IPS-NIHi7 (cell line): ENCODE results near the gene USP20.

Experiments
- DNase-seq: peaks from one replicate; pipeline ENCODE4 v3.0.0; 2012; ENCODE audit warnings: mixed read lengths; ENCODE audit errors: extremely low spot score

Gene USP20

DNA sequence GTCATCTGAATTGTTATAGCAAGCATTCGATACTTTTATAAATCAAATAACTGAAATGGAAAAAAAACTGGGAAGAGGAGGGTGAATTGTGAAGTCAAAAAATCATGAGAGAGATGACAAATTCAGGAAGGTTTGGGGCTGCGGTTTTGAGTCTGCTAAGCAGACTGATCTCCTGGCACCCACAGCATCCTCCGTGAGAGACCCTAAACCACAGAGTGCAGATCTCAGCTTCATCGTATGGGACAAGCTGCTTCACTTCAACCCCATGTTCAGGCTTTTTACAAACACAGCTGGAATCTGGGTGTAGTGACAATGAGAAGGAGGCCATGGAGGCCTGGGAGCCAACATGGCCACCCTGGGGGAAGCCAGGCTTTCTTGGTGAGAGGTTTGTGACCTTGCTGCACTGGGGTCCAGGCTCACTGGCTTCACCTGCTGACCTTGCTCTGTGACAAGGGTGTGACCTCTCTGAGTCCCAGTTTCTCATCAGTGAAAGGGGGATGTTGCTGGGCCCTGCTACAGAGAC lies 19.4 kb downstream of the USP20 start:
- DNase-seq, result no peak

DNA sequence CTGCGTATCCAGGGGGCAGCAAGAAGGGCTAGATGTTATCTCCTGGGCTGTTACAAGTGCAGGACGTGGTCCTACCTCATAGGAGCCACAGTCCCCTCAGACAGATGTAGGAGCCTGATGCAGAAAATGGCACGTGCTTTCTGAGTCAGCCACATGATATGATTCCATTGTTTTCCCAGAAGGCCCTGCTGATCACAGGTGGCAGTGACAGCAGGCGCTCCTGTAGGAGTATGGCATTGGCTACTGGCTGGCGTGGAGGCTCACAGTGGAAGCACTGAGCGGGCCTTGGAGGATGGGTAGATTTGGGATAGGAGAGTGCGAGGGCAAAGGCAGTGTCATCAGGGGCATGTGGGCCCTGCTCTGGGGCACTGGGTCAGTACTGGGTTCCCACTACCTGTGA lies 21.9 kb downstream of the USP20 start:
- DNase-seq, result no peak

DNA sequence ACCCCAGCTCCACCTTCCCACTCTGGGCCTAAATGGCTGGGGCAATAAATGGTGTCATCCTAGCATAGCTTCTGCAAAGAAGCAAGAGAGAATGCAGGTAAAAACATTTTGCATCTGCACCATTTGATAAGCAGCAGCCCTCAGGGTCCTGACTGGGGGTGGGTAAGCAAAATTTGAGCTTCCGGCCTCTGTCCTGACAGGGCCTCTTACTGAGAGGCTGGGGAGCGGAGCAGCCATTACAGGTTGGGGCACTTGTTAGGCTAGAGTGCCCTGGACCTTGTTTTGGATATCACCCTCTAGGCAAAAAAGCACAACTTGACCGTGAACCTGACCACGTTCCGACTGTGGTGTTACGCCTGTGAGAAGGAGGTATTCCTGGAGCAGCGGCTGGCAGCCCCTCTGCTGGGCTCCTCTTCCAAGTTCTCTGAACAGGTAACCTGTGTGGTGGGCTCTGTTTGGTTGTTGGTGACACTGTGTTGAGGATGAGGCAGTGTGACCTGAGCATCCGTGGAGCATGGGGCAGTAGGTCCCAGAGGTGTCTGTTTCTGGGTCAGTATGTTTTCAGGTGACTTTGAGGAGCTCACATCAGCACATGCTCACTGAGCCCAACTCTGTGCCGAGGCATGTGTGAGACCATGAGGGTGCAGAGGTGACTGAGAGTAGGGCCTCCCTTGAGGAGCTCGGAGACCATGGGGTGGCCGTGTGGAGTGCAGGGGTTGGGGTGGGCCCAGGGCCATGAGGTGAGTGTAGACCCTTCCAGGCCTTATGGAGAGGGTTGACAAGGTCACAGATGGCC lies 23.1 kb downstream of the USP20 start:
- DNase-seq, result no peak

DNA sequence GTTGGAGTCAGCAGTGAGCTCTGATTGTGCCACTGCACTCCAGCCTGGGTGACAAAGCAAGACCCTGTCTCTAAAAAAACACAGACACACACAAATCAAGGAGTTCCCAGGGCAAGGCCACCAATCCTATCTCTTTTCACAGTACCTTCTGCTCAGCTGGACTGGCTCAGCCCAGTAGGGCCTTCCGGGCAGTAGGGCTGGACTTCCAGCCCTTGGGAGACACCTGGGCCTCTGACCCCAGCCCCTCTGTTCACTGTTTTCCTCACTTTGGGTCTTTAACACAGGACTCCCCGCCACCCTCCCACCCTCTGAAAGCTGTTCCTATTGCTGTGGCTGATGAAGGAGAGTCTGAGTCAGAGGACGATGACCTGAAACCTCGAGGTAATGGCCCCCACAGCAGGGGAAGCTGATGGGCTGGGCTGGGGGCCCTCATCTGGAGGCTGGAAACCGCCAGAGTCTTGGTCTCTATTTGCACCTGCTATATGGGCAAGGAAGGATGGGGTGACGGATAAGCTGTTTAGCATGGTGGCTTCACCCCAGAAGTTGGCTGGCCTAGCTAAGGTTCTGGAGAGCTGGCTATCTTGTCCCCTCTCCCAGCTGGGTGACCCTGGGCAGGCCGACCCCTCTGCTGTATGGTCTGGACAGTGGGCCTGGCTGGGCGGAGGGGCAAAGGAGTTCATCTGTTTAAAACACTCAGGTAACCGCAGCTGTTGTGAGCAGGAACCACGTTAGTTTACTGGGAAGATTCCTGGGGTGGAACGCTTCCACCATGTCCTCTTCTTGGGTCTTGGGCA lies 25.6 kb downstream of the USP20 start:
- DNase-seq, result no peak

DNA sequence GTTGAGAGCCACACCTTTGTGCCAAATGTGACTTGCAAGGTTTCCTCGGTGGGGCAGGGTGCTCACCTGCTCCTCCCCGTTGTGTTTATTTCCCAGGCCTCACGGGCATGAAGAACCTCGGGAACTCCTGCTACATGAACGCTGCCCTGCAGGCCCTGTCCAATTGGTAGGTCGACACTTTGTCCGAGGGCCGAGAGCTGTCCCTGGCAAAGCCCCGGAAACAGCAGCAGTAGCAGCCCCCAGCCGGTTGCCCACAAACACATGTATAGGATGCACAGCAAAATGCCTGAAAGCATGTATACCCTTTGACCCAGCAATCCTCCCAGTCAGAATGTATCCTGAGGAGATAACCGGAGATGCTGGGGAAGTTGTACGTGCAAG lies 26.2 kb downstream of the USP20 start:
- DNase-seq, result no peak

DNA sequence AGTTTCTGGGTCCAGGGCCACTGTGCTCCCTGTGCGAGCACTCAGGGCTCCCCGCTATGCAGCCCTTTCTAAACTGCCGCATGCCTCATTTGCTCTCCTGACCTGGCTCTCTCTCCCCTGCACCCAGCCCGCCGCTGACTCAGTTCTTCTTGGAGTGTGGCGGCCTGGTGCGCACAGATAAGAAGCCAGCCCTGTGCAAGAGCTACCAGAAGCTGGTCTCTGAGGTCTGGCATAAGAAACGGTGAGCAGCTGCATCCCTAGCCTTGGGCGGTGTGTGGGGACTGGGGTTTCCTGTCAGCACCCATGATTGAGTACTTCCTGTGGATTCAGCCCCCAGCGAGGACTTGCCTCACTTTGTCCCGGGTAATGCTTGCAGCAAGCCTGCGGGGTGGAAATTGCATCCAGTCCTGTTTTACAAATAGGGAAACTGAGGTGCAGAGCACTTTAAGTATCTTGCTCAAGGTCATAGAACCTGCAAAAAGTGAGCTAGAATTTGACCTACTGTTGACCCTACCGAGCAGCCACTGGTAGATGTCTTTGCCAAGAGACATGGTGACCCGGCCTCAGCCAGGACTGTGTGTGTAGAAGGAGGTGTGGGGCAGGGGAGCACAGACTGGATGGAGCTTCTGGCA lies 27.9 kb downstream of the USP20 start:
- DNase-seq, result no peak

DNA sequence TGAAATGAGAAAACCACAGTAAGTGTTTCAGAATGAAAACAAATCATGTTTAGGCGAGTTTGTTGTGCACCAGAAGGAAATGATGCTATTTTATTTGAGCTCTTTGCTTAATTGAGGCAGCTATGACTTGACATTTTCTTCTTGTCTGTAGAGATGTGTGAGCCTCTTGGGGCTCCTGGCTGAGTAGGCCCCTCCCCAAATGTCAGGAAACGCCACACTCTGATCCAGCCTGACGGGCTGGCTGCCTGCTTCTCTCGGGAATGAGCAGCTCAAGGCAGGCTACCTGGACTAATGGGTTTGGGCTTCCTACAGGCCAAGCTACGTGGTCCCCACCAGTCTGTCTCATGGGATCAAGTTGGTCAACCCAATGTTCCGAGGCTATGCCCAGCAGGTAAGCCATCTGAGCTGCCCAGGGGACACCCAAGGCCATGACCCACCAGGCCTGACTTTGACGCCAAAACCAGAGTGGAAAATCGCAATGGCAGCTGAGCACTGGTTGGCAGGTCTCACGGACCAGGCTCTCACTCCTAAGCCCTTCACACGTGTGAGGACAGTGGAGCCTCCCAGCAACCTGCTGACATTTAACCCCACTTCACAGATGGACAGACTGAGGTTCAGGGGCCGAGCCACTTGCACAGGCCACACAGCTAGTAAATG lies 29.9 kb downstream of the USP20 start:
- no peak for DNase-seq

DNA sequence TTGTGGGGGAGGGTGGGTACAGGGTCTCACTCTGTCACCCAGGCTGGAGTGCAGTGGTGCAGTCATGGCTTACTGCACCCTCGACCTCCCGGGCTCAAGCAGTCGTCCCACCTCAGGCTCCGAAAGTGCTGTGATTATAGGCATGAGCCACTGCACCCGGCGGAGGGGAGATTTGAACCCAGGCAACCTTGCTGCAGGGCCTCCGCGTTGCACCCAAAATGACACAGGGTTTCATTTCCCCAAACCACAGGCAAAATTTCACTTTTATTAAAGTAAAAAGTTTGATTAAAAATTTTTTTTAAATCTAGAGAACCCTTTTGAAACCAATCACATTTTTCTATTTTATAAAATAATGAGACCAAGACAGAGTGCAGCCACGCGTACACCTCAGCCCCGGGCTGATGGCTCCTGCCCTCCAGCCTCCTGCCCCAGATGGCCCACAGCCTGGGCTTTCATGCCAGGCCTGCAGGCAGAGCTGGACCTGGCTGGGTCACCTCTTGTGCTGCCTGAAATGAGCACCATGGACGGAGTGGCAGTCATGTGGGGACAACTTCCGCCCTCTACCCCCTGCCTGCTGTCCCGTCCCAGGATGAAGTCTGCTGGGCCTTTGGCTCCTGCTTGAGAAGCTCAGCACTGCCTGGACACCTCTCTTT lies 30.5 kb downstream of the USP20 start:
- no peak for DNase-seq

DNA sequence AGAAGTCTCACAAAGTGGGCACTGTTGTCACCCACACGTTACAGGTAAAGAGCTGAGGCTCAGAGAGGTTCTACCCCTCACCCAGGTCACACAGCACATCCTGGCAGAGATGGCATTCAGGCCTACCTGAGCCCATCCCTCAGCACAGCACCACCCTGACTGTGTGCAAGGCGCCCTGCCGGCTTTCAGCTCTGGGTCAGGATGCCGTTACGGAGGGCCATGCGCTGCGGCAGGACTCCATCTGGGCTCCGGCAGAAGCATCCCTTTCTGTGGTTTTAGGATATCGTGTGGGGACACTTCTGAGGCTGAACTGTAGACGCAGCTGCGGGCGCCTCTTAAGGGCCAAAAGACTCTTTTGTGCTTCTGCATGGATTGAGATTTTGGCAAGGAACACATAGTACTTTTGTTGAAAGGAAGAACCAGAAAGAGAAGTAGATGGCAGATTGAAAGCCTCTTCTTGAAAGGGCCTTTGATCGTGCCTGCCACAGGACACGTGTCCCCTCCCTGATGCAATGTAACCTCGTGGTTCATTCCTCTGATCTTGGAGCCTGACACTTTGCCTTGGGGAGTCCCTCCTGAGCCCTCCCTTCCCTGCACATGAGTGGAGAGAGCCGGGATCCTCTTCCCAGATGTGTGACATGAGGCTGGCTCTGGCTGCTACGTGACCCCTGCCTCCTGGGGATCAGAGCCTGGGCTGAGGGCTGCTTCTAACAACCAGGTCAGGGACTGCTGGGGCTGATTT lies 31.3 kb downstream of the USP20 start:
- no peak for DNase-seq

DNA sequence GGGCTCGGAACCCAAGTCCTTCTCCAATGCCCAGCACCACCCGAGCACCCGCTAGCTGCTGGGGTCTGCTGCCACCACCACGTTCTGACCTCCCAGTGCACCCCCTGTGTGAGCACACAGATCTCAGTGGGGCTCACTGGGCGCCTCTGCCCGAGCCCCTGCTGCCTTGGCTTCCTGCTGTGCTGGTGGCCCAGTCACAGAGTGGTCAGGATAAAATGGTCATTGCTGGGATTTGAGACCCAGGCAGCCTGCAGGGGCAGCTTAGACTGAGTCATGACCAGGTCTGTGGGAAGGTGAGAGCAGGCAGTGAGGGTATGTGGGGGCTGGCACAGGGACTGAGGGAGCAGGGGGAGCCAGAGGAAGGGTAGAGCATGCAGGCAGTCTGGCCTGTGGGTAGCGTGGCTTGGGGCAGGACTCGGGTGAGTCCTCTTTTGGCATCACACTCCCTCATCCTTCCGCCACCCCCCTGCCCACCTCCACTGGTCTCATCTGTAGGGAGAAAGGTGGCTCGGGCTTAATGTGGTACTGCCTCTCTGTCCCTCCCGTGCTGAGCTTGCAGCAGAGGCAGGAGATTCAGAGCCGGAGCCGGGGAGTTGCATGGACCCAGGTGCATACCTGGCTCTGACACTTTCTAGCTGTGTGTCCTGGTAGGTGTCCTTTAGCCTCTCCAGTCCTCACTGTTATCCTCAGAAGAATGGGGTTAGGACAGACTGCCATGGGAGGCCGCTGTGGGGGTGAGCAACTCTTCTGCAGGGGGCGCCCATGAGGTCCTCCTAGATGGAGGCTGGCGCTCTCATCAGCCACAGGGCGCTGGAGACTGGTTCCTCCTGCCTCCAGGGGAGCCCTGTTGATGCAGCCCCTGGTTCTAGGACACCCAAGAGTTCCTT lies 32.1 kb downstream of the USP20 start:
- DNase-seq, result peak; percentile 53

DNA sequence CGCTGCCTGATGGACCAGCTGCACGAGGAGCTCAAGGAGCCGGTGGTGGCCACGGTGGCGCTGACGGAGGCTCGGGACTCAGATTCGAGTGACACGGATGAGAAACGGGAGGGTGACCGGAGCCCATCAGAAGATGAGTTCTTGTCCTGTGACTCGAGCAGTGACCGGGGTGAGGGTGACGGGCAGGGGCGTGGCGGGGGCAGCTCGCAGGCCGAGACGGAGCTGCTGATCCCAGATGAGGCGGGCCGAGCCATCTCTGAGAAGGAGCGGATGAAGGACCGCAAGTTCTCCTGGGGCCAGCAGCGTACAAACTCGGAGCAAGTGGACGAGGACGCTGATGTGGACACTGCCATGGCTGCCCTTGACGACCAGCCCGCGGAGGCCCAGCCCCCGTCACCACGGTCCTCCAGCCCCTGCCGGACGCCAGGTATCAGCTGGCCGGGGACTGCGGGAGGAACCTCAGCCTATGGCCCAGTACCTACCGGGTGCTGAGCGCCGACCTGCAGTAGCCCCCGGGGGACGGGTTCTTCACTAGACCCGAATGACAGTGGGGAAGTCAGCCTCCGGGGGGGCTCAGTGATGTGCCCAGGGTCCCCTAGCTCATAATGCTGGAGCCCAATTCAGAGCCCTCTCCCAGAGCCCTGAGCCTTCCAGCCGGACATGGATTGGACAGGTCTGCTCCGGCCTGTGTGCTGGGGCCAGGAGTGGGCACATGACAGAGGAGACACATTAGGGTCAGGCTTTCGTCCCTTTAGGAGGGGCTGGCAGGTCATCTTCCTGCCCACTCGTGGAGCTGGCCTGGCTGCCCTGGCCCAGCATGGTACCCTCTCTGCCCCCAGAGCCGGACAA lies 33.0 kb downstream of the USP20 start:
- DNase-seq, result no peak

DNA sequence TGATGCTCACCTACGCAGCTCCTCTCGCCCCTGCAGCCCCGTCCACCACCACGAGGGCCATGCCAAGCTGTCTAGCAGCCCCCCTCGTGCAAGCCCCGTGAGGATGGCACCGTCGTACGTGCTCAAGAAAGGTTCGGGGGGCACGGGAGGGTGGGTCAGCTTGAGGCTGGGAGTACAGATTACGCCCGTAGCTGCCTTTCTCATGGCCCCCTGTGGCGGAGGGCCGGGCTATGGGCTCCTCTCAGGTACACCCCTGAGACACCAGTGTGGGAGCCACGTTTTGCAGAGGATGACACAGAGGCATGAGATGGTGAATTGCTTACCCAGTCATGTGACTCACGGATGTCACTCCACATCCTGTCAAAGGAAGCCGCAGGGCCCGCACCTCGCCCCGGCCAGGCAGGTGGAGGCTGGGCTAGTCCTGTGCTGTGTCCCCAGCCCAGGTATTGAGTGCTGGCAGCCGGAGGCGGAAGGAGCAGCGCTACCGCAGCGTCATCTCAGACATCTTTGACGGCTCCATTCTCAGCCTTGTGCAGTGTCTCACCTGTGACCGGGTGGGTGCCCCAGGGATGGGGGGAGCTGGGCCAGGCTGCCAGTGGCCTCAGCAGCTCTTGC lies 33.7 kb downstream of the USP20 start:
- DNase-seq, result no peak

DNA sequence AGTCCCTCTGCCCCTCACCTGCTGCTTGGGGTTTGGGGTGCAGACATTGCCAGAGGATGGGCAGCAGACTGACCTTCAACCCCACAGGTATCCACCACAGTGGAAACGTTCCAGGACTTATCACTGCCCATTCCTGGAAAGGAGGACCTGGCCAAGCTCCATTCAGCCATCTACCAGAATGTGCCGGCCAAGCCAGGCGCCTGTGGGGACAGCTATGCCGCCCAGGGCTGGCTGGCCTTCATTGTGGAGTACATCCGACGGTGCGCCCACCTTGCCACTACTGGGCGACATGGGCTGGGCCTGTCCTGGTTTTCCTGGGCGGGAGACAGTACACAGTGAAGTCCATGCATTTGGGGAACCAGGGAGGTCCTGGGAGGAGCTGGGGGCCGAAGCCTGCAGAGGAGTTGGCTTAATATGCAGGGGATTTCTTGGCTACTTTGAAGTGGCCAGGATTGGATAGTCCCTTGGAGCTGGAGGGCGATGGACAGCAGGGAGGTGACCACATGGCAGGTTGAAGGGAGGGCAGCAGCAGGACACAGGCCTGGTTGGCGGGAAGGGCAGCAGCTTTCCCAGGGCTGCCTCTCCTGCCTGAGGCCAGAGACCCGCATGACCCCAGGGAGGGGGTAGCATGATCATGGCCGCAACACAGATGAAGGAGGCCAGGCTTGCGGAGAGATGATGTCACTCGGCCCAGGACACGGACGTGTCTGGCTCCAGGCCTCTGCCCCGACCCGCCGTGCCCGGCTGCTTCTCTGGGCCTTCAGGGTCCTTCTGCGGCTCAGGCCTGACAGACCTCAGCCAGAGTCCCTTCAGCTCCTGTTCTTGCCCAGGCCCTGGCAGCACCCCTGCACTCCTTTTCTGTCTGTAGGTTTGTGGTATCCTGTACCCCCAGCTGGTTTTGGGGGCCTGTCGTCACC lies 34.6 kb downstream of the USP20 start:
- no peak for DNase-seq

DNA sequence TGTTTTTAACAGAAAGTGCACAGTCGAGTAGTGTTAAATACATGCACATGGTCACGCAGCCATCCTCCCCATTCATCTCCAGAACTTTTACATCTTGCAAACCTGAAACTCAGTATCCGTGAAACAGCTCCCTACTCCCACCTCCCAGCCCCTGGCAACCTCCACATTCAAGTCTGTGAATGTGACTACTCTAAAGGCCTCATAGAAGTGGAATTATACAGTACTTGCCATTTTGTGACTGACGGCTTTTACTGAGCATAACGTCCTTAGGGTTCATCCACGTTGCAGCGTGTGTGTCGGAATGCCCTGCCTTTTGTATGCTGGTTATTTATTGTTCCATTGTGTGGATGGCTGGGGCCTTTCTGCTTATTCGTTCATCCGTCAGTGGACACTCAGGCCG lies 35.8 kb downstream of the USP20 start:
- DNase-seq, result no peak

DNA sequence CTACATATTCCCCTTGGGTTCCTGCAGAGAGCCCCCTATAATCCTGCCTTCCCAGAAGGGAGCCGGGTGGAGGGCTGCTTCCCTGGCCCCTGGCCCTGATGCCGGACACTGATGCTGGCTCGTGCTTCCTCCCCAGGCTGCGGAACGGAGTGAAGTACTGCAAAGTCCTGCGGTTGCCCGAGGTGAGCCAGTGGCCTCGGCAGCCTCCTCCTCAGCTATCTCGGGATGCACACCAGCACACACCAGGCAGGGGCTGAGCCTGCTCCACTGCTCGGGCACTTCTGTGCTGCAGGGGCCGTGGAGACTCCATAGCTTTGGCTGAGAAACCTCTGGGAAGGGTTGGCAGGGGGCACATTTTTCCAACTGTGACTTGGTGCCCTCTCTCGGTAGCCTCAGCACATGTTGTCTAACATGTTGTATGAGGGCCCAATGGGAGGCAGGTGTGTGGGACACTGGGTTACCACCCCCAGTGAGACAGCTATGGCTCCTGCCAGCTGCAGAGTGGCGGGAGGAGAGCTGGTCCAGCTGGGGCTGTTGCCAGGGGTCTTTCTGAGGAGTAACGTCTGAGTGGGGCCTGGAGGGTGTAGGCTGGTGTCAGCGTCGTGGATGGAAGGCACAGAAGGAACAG lies 38.4 kb downstream of the USP20 start:
- DNase-seq, result no peak

DNA sequence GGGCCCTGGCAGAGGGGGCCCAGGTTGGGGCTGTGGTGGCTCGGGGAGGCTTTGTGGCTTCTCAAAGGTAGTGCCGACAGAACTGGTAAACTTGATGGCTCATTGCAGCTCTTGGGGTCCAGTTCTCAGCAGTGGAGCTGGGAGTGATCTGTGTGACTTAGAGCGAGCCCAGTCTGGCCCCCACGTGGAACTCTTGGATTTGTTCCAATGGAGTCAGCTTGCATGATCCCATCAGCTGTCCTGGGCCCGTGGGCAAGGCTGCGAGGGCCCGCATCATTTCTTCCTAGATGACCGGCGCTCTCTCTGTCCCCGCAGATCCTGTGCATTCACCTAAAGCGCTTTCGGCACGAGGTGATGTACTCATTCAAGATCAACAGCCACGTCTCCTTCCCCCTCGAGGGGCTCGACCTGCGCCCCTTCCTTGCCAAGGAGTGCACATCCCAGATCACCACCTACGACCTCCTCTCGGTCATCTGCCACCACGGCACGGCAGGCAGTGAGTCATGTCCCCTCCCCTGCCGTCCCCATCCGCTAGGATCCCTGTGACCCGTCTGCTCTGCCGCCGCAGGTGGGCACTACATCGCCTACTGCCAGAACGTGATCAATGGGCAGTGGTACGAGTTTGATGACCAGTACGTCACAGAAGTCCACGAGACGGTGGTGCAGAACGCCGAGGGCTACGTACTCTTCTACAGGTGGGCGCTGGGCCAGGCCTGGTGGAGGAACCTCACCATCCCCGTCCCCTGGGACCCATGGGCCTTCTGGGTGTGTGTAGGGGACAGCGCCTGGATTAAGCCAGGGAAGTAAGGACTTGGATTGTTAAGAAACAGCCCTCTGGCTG lies 39.2 kb downstream of the USP20 start:
- DNase-seq, result no peak
